H9 (cell line): ENCODE data around the gene LKAAEAR1. TPM values are rescaled to one million over a fixed set of nuclear protein-coding genes. Genes with fewer than 3 reads are reported as not detected.

Experiments
- DNase-seq: peaks from one replicate; pipeline ENCODE4 v3.0.0-alpha.2; 2017
- H2AFZ ChIP-seq: one replicate; pipeline ENCODE4 v1.6.1; 2013; ENCODE audit warnings: mild to moderate bottlenecking, low read length, control low read depth, moderate library complexity
- H2AK5ac ChIP-seq: 2 replicates; pipeline ENCODE4 v1.6.1; 2013; ENCODE audit warnings: low read length, control low read depth, mixed read lengths; ENCODE audit not compliant: insufficient read length
- H2BK120ac ChIP-seq: one replicate; pipeline ENCODE4 v1.6.1; 2013; ENCODE audit warnings: low read depth, mild to moderate bottlenecking, low read length, control low read depth, inconsistent platforms; ENCODE audit not compliant: poor library complexity, severe bottlenecking
- H2BK12ac ChIP-seq: 2 replicates; pipeline ENCODE4 v1.6.1; 2013; ENCODE audit warnings: low read length, control low read depth, mixed read lengths, low read depth; ENCODE audit not compliant: insufficient read length
- H2BK15ac ChIP-seq: 2 replicates; pipeline ENCODE4 v1.6.1; 2013; ENCODE audit warnings: low read depth, low read length, control low read depth
- H2BK20ac ChIP-seq: one replicate; pipeline ENCODE4 v1.6.1; 2013; ENCODE audit warnings: low read depth, mild to moderate bottlenecking, low read length, control low read depth, inconsistent platforms; ENCODE audit not compliant: poor library complexity, severe bottlenecking
- H2BK5ac ChIP-seq: 2 replicates; pipeline ENCODE4 v1.6.1; 2013; ENCODE audit warnings: low read length, control low read depth, mixed read lengths; ENCODE audit not compliant: insufficient read length
- H3K14ac ChIP-seq: 2 replicates; pipeline ENCODE4 v1.6.1; 2013; ENCODE audit warnings: low read length, control low read depth; ENCODE audit not compliant: insufficient read depth
- H3K18ac ChIP-seq: 2 replicates; pipeline ENCODE4 v1.6.1; 2013; ENCODE audit warnings: low read depth, mild to moderate bottlenecking, mixed read lengths, low read length, control low read depth; ENCODE audit not compliant: insufficient read length
- H3K23ac ChIP-seq: 2 replicates; pipeline ENCODE4 v1.6.1; 2013; ENCODE audit warnings: low read length, control low read depth, mixed read lengths, low read depth; ENCODE audit not compliant: insufficient read length
- H3K23me2 ChIP-seq: 2 replicates; pipeline ENCODE4 v1.6.1; 2013; ENCODE audit warnings: low read depth, mild to moderate bottlenecking, mixed read lengths, low read length, control low read depth; ENCODE audit not compliant: insufficient read length, poor library complexity, severe bottlenecking
- H3K27ac ChIP-seq: 2 replicates; pipeline ENCODE4 v1.5.1; 2013; ENCODE audit warnings: low read length, control low read depth, mixed read lengths, low read depth; ENCODE audit not compliant: insufficient read length
- H3K27me3 ChIP-seq: 2 replicates; pipeline ENCODE4 v1.6.1; 2013; ENCODE audit warnings: low read length, control low read depth, inconsistent platforms; ENCODE audit not compliant: insufficient read depth
- H3K4ac ChIP-seq: 2 replicates; pipeline ENCODE4 v1.6.1; 2013; ENCODE audit warnings: low read depth, mild to moderate bottlenecking, control low read depth, inconsistent platforms, low read length, moderate library complexity
- H3K4me1 ChIP-seq: 2 replicates; pipeline ENCODE4 v1.6.1; 2013; ENCODE audit warnings: low read length, control low read depth, inconsistent platforms; ENCODE audit not compliant: insufficient read depth
- H3K4me2 ChIP-seq: 2 replicates; pipeline ENCODE4 v1.6.1; 2013; ENCODE audit warnings: low read length, control low read depth, mixed read lengths; ENCODE audit not compliant: insufficient read length, insufficient read depth
- H3K56ac ChIP-seq: 2 replicates; pipeline ENCODE4 v1.6.1; 2013; ENCODE audit warnings: low read depth, mild to moderate bottlenecking, mixed read lengths, low read length, control low read depth; ENCODE audit not compliant: insufficient read length
- H3K79me1 ChIP-seq: 2 replicates; pipeline ENCODE4 v1.6.1; 2013; ENCODE audit warnings: low read depth, mild to moderate bottlenecking, moderate library complexity, low read length, control low read depth, inconsistent platforms; ENCODE audit not compliant: insufficient read depth, poor library complexity, severe bottlenecking
- H3K79me2 ChIP-seq: 2 replicates; pipeline ENCODE4 v1.6.1; 2013; ENCODE audit warnings: low read length, control low read depth, inconsistent platforms; ENCODE audit not compliant: insufficient read depth
- H3K9ac ChIP-seq: 2 replicates; pipeline ENCODE4 v1.6.1; 2013; ENCODE audit warnings: low read length, control low read depth, mixed read lengths; ENCODE audit not compliant: insufficient read length; ENCODE audit errors: extremely low read depth
- H3K9me3 ChIP-seq: one replicate; pipeline ENCODE4 v1.6.1; 2013; ENCODE audit warnings: low read depth, low read length, inconsistent platforms; ENCODE audit not compliant: control insufficient read depth
- H3T11ph ChIP-seq: one replicate; pipeline ENCODE4 v1.6.1; 2013; ENCODE audit warnings: mild to moderate bottlenecking, low read length, control low read depth, inconsistent platforms
- H4K20me1 ChIP-seq: one replicate; pipeline ENCODE4 v1.6.1; 2013; ENCODE audit not compliant: control insufficient read depth, insufficient read length, insufficient read depth
- H4K5ac ChIP-seq: 2 replicates; pipeline ENCODE4 v1.6.1; 2013; ENCODE audit warnings: low read depth, mild to moderate bottlenecking, mixed read lengths, low read length, control low read depth; ENCODE audit not compliant: insufficient read length
- H4K8ac ChIP-seq: replicated peaks from 2 replicates; pipeline ENCODE4 v1.6.1; 2013; ENCODE audit warnings: low read length, control low read depth, mixed read lengths, low read depth; ENCODE audit not compliant: insufficient read length
- H4K91ac ChIP-seq: 2 replicates; pipeline ENCODE4 v1.6.1; 2013; ENCODE audit warnings: low read depth, mild to moderate bottlenecking, moderate library complexity, mixed read lengths, low read length, control low read depth; ENCODE audit not compliant: insufficient read length
- H3K27ac Mint-ChIP-seq, 3 experiments: 2 replicates in 2 of 3; 3 replicates in 1 of 3; pipeline ENCODE4 v1.8.0; 2020 to 2021; ENCODE audit warnings: mixed read lengths in 3 of 3, mild to moderate bottlenecking in 1 of 3, moderate library complexity in 1 of 3
- H3K27me3 Mint-ChIP-seq: 2 replicates; pipeline ENCODE4 v1.8.0; 2021; ENCODE audit warnings: low read depth, mild to moderate bottlenecking, moderate library complexity, mixed read lengths
- H3K36me3 Mint-ChIP-seq, 3 experiments: 2 replicates in 2 of 3; 3 replicates in 1 of 3; pipeline ENCODE4 v1.8.0; 2020 to 2021; ENCODE audit warnings: low read depth in 3 of 3, mixed read lengths in 3 of 3; ENCODE audit not compliant: insufficient read depth in 1 of 3
- H3K4me1 Mint-ChIP-seq, 2 experiments: 2 replicates each; pipeline ENCODE4 v1.8.0; 2020; ENCODE audit warnings: mixed read lengths in 2 of 2
- H3K4me3 Mint-ChIP-seq, 2 experiments: 2 replicates in 1 of 2; 3 replicates in 1 of 2; pipeline ENCODE4 v1.8.0; 2020 to 2021; ENCODE audit warnings: mild to moderate bottlenecking in 2 of 2, mixed read lengths in 2 of 2, moderate library complexity in 1 of 2
- H3K9me3 Mint-ChIP-seq, 2 experiments: 2 replicates in 1 of 2; 3 replicates in 1 of 2; pipeline ENCODE4 v1.8.0; 2020; ENCODE audit warnings: mild to moderate bottlenecking in 2 of 2, mixed read lengths in 2 of 2, moderate library complexity in 1 of 2
- CTCF ChIP-seq: fragments of 200-600 bp; sonication (generic); conservative IDR thresholded peaks from 3 replicates; pipeline ENCODE4 v1.8.0; 2021; ENCODE audit warnings: antibody characterized with exemption, mild to moderate bottlenecking
- WGBS: extraction: QIAGEN DNeasy Blood & Tissue Kit; methylation state at CpG from one replicate; pipeline ENCODE4 v1.1.7; 2013; ENCODE audit warnings: missing lambda C conversion rate, low lambda C conversion rate, mixed read lengths; ENCODE audit not compliant: insufficient read length; ENCODE audit errors: extremely low coverage; 5-methylcytosine and 5-hydroxymethylcytosine counted together
- total RNA-seq: library from RNA; stranded (reverse); gene quantifications from 2 replicates; pipeline ENCODE4 v1.2.1, GENCODE V29; 2021

Gene LKAAEAR1
- total RNA-seq, 1 experiment from 2014 or later: 0.39 TPM

GRCh38 chr20:64051561-64052325, 32.5 kb downstream of the LKAAEAR1 start:
- Mint-ChIP-seq H3K4me3 (no peak overlapping the region), H3K36me3 (peaks cover 0 to under 1% (median 0%) of the 10 kb centered on the region in 3 experiments; a peak in 2 of 7 replicates), H3K9me3 (0 out of 5 replicates have a peak, but pooled peaks cover 0 to 2% of the 10 kb centered on the region in 2 experiments), H3K27ac (no peak overlapping the region), H3K4me1 (peaks cover 13 to 18% of the 10 kb centered on the region in 2 experiments), H3K27me3 (peaks cover 51% of the 10 kb centered on the region)
- H4K20me1 ChIP-seq: no peaks in the 10 kb centered on the region
- no peaks in the 10 kb centered on the region for H3K9me3 ChIP-seq
- H2BK20ac ChIP-seq: no peak overlapping the region
- no peak overlapping the region for H3K56ac ChIP-seq
- no peaks in the 10 kb centered on the region for H3K79me2 ChIP-seq
- H2AFZ ChIP-seq: no peak overlapping the region
- no peak overlapping the region for H3K4ac ChIP-seq
- H2BK120ac ChIP-seq: no peak overlapping the region
- H2BK15ac ChIP-seq: no peak overlapping the region
- peaks cover 18% of the 10 kb centered on the region; the same call in 1 of the 2 replicates for H3K27me3 ChIP-seq
- no peak overlapping the region for H2AK5ac ChIP-seq
- H4K5ac ChIP-seq: no peak overlapping the region
- H4K91ac ChIP-seq: no peak overlapping the region
- no peak for DNase-seq
- H3K27ac ChIP-seq: no peak overlapping the region
- no peak overlapping the region for H3K14ac ChIP-seq
- H3T11ph ChIP-seq: no peak overlapping the region
- no peak overlapping the region for H3K9ac ChIP-seq
- H2BK5ac ChIP-seq: no peak overlapping the region
- H3K23me2 ChIP-seq: no peaks in the 10 kb centered on the region
- no peaks in the 10 kb centered on the region for H3K4me1 ChIP-seq
- TF ChIP-seq CTCF: no peak
- H3K79me1 ChIP-seq: no peaks in the 10 kb centered on the region
- H4K8ac ChIP-seq: no peak overlapping the region
- no peak overlapping the region for H2BK12ac ChIP-seq
- H3K23ac ChIP-seq: no peak overlapping the region
- WGBS: no CpG with 5 or more reads among the region's 15 CpGs
- no peak overlapping the region for H3K18ac ChIP-seq
- H3K4me2 ChIP-seq: no peak overlapping the region
